NCI-H146 (cell line): ENCODE results near the gene TERT.

Source experiments
- DNase-seq: peaks from one replicate; lab custom pipeline; 2025; lab: John Stamatoyannopoulos, UW

TERT gene

DNA sequence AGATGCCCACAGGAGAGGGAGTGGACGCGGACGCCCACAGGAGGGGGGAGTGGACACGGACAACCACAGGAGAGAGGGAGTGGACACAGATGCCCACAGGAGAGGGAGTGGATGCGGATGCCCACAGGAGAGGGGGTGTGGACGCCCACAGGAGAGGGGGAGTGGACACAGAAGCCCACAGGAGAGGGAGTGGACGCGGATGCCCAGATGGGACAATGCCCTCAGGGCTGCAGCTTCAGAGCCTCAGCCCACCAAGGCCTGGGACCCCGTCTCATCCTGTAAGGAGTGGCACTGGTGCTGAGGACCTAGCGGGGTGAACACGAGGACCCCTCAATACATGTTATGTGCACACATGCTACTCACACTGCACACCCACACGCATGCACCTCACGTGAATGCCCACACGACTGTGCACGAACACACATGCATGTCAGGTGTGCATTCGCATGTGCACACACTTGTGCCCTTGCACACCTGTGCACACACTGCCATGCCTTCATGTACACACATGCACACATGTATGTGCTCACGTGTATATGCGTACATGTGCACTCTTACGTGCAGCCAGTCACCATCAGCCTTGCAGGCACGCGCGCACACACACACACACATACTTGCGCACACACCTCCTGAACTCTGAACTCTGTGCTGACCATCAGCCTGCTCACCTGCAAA, 34.9 kb downstream of the TERT start:
- no peak for DNase-seq

- no peak for DNase-seq
Measured at GRCh38 chr5:1257841-1258240, 37.0 kb downstream of the TERT start.

- no peak for DNase-seq
Measured at GRCh38 chr5:1257363-1257762, 37.5 kb downstream of the TERT start.

- DNase-seq = no peak
Measured at GRCh38 chr5:1256776-1257175, 38.1 kb downstream of the TERT start.

GRCh38 chr5:1255081-1255561, 39.7 kb downstream of the TERT start:
- DNase-seq = no peak

GRCh38 chr5:1254196-1254595, 40.7 kb downstream of the TERT start:
- no peak for DNase-seq

DNA sequence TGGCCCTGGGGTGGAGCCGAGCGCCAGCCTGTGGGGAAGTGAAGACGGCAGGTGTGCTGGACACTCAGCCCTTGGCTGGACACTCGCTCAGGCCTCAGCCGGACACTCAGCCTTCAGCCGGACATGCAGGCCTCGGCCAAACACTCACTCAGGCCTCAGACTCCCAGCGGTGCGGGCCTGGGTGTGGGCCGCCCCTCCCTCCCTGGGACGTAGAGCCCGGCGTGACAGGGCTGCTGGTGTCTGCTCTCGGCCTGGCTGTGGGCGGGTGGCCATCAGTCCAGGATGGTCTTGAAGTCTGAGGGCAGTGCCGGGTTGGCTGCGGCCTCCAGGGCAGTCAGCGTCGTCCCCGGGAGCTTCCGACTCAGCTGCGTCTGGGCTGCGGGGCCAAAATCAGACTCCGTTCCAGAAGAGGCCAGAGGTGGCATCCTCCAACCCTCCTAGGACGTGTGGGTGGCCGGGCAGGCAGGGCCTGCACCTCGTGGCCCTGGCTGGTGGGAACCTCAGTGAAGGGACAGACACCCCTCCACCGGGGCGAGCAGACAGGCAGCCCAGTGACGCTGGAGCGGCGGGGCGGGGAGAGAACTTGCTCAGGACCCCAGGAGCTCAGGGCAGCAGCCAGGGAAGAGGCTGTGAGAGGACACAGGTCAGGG, 41.3 kb downstream of the TERT start:
- DNase-seq = no peak

DNA sequence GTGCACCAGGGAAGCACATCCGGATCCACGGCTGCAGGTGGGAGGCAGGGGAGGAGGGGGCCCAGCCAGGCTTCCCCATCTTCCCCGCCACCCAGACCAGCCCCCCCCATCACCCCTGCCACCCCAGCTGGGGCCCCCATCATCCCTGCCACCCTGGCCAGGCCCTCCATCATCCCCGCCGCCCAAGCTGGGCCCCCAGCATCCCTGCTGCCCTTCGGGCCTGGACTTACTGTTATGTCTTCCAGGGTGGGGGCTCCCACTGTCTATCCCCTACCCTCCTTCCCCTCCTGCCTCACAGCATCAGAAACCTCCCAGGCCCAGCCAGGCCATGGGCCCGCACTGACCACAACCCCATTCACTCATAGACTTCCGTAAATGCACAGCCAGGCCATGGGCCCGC, 42.2 kb downstream of the TERT start:
- DNase-seq = no peak

DNA sequence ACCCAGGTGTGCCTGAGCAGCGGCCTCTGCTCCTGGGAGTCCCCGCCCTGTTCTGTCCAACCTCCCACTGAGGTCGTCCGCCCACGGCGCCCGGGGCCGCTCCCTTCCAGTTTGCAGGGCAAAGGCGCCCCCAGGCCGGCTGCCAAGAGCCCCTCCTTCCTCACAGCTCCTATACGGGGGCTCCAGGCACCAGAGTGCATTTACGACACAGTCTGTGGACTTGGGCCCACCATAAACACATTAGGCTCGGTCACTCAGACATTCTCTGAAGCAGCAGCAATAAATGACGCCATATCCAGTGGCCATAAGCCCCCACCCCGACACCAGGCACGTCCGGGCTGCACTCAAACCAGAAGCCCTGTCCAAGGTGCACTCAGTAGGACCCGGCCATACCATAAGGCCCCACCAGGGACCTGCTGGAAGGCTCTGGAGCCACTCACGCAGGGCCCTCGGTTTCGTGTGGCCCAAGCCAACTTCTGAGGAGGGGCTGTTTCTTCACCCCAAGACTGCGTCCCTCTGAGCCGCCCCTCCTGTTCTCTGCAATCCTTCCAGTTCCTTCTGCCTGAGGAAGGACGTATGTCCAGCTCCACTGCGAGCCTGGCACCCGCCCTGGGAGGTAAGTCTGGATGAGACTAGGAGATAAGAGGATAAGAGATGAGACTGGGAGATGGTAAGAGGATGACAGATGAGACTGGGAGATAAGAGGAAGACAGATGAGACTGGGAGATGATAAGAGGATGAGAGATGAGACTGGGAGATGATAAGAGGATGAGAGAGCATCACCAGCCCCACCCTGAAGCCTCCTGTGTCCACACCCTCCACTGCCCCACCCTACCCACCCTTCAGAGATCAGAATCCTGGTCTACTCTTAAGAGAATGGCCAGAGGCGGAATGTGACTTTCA, 42.9 kb downstream of the TERT start:
- DNase-seq = peak; percentile 20

- no peak for DNase-seq
Measured at GRCh38 chr5:1249366-1250280, 45.2 kb downstream of the TERT start.

GRCh38 chr5:1247811-1248210, 47.1 kb downstream of the TERT start:
- DNase-seq = no peak

DNA sequence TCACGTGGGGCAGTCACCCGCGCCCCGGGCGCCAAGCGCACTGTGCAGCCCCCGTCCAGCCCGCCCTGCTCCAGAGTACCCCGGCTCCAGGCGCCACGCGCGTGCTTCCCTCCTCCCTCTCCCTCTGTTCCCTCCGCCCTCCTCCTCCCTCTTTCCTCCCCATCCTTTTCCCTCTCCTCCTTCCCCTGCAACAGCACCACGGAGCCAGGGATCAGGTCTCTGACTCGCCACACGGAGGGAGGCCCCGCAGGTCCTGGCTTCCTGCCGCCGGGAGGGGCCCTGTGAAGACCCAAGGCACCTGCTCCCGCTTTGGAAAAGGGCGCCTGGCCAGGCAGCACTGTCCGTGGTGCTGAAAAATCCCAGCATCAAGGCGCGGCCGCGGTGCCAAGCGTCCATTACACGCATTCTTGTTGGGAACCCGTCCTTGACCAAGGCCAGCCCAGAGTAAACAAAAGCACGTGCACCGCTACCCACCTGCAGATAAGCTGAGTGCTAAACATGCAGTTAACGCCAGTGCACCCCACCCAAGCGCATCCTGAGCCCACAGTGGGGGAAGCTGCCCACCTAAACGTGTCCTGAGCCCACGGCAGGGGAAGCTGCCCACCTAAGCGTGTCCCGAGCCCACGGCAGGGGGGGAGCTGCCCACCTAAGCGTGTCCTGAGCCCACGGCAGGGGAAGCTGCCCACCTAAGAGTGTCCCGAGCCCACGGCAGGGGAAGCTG, 48.0 kb downstream of the TERT start:
- DNase-seq = peak; percentile 79

DNA sequence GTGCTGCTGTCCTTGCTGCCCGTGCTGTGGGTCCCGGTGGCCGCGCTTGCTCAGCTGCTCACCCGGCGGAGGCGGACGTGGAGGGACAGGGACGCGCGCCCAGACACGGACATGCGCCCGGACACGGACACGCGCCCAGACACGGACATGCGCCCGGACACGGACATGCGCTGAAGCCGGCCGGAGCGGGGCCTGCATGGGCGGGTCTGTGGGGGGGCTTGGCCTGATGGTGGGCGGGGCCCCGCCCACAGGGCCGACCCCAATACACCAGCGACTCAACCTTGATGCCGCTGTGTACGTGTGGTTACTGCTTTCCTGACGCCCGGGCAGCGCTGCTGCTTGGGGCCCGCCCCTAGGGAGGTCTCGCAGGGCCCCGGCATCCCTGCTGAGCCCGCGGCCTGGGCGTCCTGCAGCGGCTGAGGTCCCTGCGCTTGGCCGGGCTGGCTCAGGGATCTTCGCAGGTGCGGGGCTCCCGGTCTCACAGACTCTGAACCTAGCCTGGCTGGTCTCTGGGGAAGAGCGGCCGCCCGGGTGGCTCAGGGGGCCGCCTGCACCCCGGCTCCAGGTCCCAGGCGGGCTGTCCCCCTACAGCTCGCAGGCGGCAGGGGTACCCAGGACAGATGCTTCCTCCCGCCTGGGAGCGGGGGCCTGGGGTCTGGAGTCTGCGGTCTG, 48.8 kb downstream of the TERT start:
- DNase-seq = peak; percentile 77

- DNase-seq = peak; percentile 34
Measured at GRCh38 chr5:1244976-1245375, 49.9 kb downstream of the TERT start.

DNA sequence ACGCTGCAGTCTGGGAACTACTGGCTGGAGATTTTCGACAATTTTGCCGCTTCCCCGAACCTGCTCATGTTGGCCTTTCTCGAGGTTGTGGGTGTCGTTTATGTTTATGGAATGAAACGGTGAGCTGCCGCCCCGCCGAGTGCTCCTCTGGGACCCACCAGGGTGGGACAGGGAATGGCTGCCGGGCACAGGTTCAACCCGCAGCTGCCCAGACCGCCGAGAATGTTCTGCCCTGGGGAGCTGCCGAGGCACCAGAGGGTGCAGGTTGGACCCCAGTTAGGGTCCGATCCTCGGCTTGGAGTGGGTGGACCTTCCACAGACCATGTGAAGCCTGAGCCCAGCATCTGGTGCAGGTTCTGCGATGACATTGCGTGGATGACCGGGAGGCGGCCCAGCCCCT, 50.6 kb downstream of the TERT start:
- no peak for DNase-seq

- DNase-seq = no peak
Measured at GRCh38 chr5:1243487-1244130, 51.3 kb downstream of the TERT start.

DNA sequence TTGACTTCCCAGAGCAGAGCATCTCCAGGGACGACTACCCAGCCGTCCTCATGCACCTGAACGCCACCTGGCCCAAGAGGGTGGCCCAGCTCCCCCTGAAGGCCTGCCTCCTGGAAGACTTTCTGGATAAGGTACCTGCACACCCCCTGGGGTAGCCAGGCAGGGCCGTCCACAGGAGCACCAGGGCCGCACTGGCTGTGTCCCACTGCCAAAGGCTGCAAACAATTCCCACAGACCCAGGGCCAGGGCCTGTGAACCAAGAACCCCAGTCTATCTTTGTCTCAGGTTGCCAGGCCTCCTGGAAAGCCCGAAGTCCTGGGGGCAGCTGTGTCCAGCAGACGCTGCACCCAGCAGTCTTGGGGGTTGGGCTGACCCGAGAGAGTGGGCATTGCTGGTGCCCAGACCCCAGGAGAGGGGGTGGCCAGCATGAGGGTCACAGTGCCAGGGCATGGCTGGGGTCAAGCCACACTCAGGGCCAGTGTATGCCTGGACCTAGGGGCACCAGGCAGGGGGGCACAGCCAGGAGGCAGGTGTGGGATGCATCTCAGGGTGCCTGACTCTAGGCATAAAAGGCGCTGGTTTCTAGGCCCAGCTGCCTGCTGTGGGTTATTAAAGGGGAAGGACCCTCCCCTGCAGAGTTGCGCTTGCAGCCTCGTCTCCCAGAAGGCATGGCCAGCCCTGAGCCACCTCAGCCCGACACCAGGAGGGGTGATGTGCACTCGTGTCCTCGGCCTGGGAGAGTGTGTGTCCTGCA, 52.0 kb downstream of the TERT start:
- no peak for DNase-seq

DNA sequence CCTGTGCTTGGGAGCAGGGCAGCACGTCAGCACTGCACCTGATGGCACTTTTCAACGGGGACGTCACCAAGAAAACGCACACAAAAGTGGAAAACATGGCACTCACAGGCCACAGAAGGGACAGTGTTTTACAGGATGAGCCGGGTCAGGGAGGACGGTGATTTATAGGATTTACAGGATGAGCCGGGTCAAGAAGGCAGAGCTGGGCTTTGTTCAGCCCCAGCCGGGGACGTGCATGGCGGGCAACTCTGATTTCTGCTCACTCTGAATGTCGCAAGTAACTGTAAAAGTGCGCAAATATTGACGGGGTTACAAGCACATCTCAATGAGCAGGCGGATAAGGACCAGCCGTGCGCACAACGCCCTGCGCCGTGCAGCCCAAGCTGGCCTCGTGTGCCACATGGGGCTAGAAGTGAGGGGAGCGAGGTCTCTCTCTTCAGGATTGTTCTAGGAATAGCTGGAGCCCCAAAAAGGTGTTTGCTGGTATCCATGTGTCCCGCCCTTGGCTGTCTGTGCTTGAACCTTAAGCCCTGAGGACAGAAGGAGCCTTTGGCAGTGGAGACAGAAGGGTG, 53.3 kb downstream of the TERT start:
- no peak for DNase-seq
